Stimulated activated naive CD8-positive, alpha-beta T cell treated with anti-CD3 and anti-CD28 coated beads, Interleukin-15, Interleukin-2, amounts not matched to agents 100 ng/mL and 50 ng/mL, for 24 hours (primary cell): ENCODE measurements around the gene FAM111B.
"Not testable (repeated sequence)": the region's sequence is repeated elsewhere in the genome, so short reads cannot be mapped to it uniquely, and the experiment has no call there.

Experiments used
- H3K27ac Mint-ChIP-seq: one replicate; pipeline ENCODE4 v1.8.0; 2021; ENCODE audit warnings: mild to moderate bottlenecking, mixed read lengths
- H3K27me3 Mint-ChIP-seq: one replicate; pipeline ENCODE4 v1.8.0; 2021; ENCODE audit warnings: mixed read lengths
- H3K36me3 Mint-ChIP-seq: one replicate; pipeline ENCODE4 v1.8.0; 2021; ENCODE audit warnings: low read depth, mixed read lengths
- H3K4me1 Mint-ChIP-seq: one replicate; pipeline ENCODE4 v1.8.0; 2021; ENCODE audit warnings: low read depth, mixed read lengths
- H3K4me3 Mint-ChIP-seq: one replicate; pipeline ENCODE4 v1.8.0; 2021; ENCODE audit warnings: mild to moderate bottlenecking, mixed read lengths
- H3K9me3 Mint-ChIP-seq: one replicate; pipeline ENCODE4 v1.8.0; 2021; ENCODE audit warnings: mixed read lengths

The FAM111B gene

GRCh38 chr11:59106363-59107336 is at the start of gene FAM111B:
Gene FAM111B, plus strand, starts transcription at chr11:59107237. Its CDS starts 2,389 bp downstream, at chr11:59109626.
- peaks cover 32% of the 10 kb centered on the region for H3K36me3 Mint-ChIP-seq
- H3K27me3 Mint-ChIP-seq = peaks cover 34% of the 10 kb centered on the region
- peak within 1 kb of the TSS; percentile 88 for H3K4me3 Mint-ChIP-seq
- peak within 1 kb of the TSS; percentile 71 for H3K27ac Mint-ChIP-seq
- no peaks in the 10 kb centered on the region for H3K9me3 Mint-ChIP-seq
- peaks cover 64% of the 10 kb centered on the region for H3K4me1 Mint-ChIP-seq

- H3K4me1 Mint-ChIP-seq, H3K36me3 Mint-ChIP-seq, H3K9me3 Mint-ChIP-seq, H3K27ac Mint-ChIP-seq: not testable (repeated sequence)
- Mint-ChIP-seq H3K27me3 (peaks cover 31% of the 10 kb centered on the region), H3K4me3 (peak overlapping the region; percentile 78)
Measured at GRCh38 chr11:59058120-59059033, 48.7 kb upstream of the FAM111B start.

GRCh38 chr11:59060096-59060495 is 46.9 kb upstream of the FAM111B start:
- H3K27me3 Mint-ChIP-seq = peaks cover 41% of the 10 kb centered on the region
- H3K4me1 Mint-ChIP-seq, H3K4me3 Mint-ChIP-seq, H3K9me3 Mint-ChIP-seq, H3K27ac Mint-ChIP-seq, H3K36me3 Mint-ChIP-seq: not testable (repeated sequence)

GRCh38 chr11:59062602-59063529 is 44.2 kb upstream of the FAM111B start:
- Mint-ChIP-seq H3K9me3 (no peaks in the 10 kb centered on the region), H3K36me3 (no peaks in the 10 kb centered on the region), H3K4me3 (no peak overlapping the region), H3K4me1 (peaks cover 8% of the 10 kb centered on the region), H3K27me3 (peaks cover 43% of the 10 kb centered on the region), H3K27ac (no peak overlapping the region)

GRCh38 chr11:59063996-59064727 is 42.9 kb upstream of the FAM111B start:
- peaks cover 45% of the 10 kb centered on the region for H3K27me3 Mint-ChIP-seq
- H3K9me3 Mint-ChIP-seq = not testable (repeated sequence)

GRCh38 chr11:59069087-59069486 is 38.0 kb upstream of the FAM111B start:
- Mint-ChIP-seq H3K27ac (no peak overlapping the region), H3K4me3 (no peak overlapping the region), H3K4me1 (no peaks in the 10 kb centered on the region), H3K27me3 (peaks cover 54% of the 10 kb centered on the region), H3K9me3 (no peaks in the 10 kb centered on the region), H3K36me3 (no peaks in the 10 kb centered on the region)

More at GRCh38 chr11:59063996-59064727, 42.9 kb upstream of the FAM111B start:
- not testable (repeated sequence) for H3K4me3 Mint-ChIP-seq, H3K4me1 Mint-ChIP-seq, H3K27ac Mint-ChIP-seq, H3K36me3 Mint-ChIP-seq

GRCh38 chr11:59076876-59077571 is 30.0 kb upstream of the FAM111B start:
- Mint-ChIP-seq H3K27me3 (peaks cover 46% of the 10 kb centered on the region), H3K9me3 (no peaks in the 10 kb centered on the region), H3K36me3 (no peaks in the 10 kb centered on the region), H3K4me3 (no peak overlapping the region), H3K27ac (peak overlapping the region; percentile 9), H3K4me1 (peaks cover 24% of the 10 kb centered on the region)

- H3K27ac Mint-ChIP-seq = no peak overlapping the region
- H3K4me3 Mint-ChIP-seq = no peak overlapping the region
- peaks cover 34% of the 10 kb centered on the region for H3K27me3 Mint-ChIP-seq
- H3K36me3 Mint-ChIP-seq = no peaks in the 10 kb centered on the region
- H3K4me1 Mint-ChIP-seq = peaks cover 24% of the 10 kb centered on the region
- no peaks in the 10 kb centered on the region for H3K9me3 Mint-ChIP-seq
Measured at GRCh38 chr11:59078435-59078834, 28.6 kb upstream of the FAM111B start.

GRCh38 chr11:59079086-59079485 is 28.0 kb upstream of the FAM111B start:
- no peak overlapping the region for H3K27ac Mint-ChIP-seq
- no peak overlapping the region for H3K4me3 Mint-ChIP-seq
- peaks cover 29% of the 10 kb centered on the region for H3K27me3 Mint-ChIP-seq
- H3K36me3 Mint-ChIP-seq = no peaks in the 10 kb centered on the region
- peaks cover 24% of the 10 kb centered on the region for H3K4me1 Mint-ChIP-seq
- no peaks in the 10 kb centered on the region for H3K9me3 Mint-ChIP-seq

- not testable (repeated sequence) for H3K4me3 Mint-ChIP-seq, H3K9me3 Mint-ChIP-seq, H3K27ac Mint-ChIP-seq, H3K36me3 Mint-ChIP-seq
- Mint-ChIP-seq H3K4me1 (peaks cover 24% of the 10 kb centered on the region), H3K27me3 (peaks cover 17% of the 10 kb centered on the region)
Measured at GRCh38 chr11:59080421-59080820, 26.6 kb upstream of the FAM111B start.

- peaks cover 13% of the 10 kb centered on the region for H3K27me3 Mint-ChIP-seq
- peaks cover 24% of the 10 kb centered on the region for H3K4me1 Mint-ChIP-seq
- H3K4me3 Mint-ChIP-seq, H3K27ac Mint-ChIP-seq, H3K9me3 Mint-ChIP-seq, H3K36me3 Mint-ChIP-seq: not testable (repeated sequence)
Measured at GRCh38 chr11:59081430-59082020, 25.5 kb upstream of the FAM111B start.

GRCh38 chr11:59086007-59086406 is 21.0 kb upstream of the FAM111B start, which contains the start of gene GLYATL1B:
Gene GLYATL1B, plus strand, starts transcription at chr11:59086307. Its CDS starts 0 bp downstream, at chr11:59086307.
- not testable (repeated sequence) for H3K27me3 Mint-ChIP-seq, H3K9me3 Mint-ChIP-seq, H3K36me3 Mint-ChIP-seq, H3K4me1 Mint-ChIP-seq, H3K4me3 Mint-ChIP-seq, H3K27ac Mint-ChIP-seq

GRCh38 chr11:59088162-59088561 is 18.9 kb upstream of the FAM111B start:
- no peaks in the 10 kb centered on the region for H3K36me3 Mint-ChIP-seq
- no peaks in the 10 kb centered on the region for H3K4me1 Mint-ChIP-seq
- H3K9me3 Mint-ChIP-seq = no peaks in the 10 kb centered on the region
- no peak overlapping the region for H3K27ac Mint-ChIP-seq
- H3K27me3 Mint-ChIP-seq = peaks cover 17% of the 10 kb centered on the region
- no peak overlapping the region for H3K4me3 Mint-ChIP-seq
